Endothelial cell of umbilical vein (primary cell): Measurements from ENCODE around the gene TUBB4A.
"Not testable (repeated sequence)": the region's sequence is repeated elsewhere in the genome, so short reads cannot be mapped to it uniquely, and the experiment has no call there.

ENCODE experiments used
- EZH2 ChIP-seq: IDR thresholded peaks from 2 replicates; pipeline ENCODE4 v1.6.1; 2012; ENCODE audit warnings: borderline replicate concordance, low read depth, mild to moderate bottlenecking, moderate library complexity, low read length, inconsistent platforms; ENCODE audit not compliant: severe bottlenecking
- GATA2 ChIP-seq: IDR thresholded peaks from 2 replicates; pipeline ENCODE4 v1.7.0; 2011; ENCODE audit warnings: low read depth, mild to moderate bottlenecking, moderate library complexity, mixed read lengths, low read length; ENCODE audit not compliant: insufficient read length, insufficient read depth
- JUN ChIP-seq: IDR thresholded peaks from 2 replicates; pipeline ENCODE4 v1.6.1; 2011; ENCODE audit warnings: borderline replicate concordance, low read depth; ENCODE audit not compliant: insufficient read length, insufficient read depth
- POLR2A ChIP-seq: IDR thresholded peaks from 2 replicates; pipeline ENCODE4 v1.6.1; 2012; ENCODE audit warnings: low read depth, mild to moderate bottlenecking, control low read depth, low read length
- POLR2AphosphoS5 ChIP-seq: IDR thresholded peaks from 2 replicates; pipeline ENCODE4 v1.6.1; 2012; ENCODE audit warnings: low read depth, mild to moderate bottlenecking, control low read depth, low read length, moderate library complexity; ENCODE audit not compliant: insufficient read depth
- TF ChIP-seq, protein P1 (sequence below), 2 donors: IDR thresholded peaks; 1 replicate in 1 of 2; 2 replicates in 1 of 2; pipeline ENCODE4 v1.5.1; 2011; ENCODE audit warnings: low read length in 2 of 2, mild to moderate bottlenecking in 2 of 2, moderate library complexity in 2 of 2, control low read depth in 1 of 2, inconsistent platforms in 1 of 2, low read depth in 1 of 2; ENCODE audit not compliant: insufficient read depth in 1 of 2; ENCODE audit errors: extremely low read depth in 1 of 2
- TF ChIP-seq, protein P2 (sequence below): IDR thresholded peaks from 2 replicates; pipeline ENCODE4 v1.6.1; 2011; ENCODE audit not compliant: insufficient read depth, insufficient read length

DNA sequence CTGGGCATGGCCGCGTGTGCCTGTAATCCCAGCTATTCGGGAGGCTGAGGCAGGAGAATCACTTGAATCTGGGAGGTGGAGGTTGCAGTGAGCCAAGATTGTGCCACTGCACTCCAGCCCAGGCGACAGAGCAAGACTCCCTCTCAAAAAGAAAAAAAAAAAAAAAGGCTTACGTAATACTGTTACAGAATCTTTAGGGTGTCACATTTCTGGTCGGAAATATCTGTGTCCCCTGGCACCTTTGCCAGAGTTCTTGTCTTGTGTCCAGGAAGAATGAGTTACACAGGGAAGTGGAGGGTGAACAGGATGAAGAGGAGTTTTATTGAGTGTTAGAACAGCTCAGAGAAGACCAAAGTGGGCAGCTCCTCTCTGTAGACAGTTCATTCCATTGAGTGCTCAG is 48.6 kb upstream of the TUBB4A start:
- not testable (repeated sequence) for TF ChIP-seq POLR2AphosphoS5, POLR2A, JUN, GATA2, EZH2
- TF ChIP-seq, protein P1, sequence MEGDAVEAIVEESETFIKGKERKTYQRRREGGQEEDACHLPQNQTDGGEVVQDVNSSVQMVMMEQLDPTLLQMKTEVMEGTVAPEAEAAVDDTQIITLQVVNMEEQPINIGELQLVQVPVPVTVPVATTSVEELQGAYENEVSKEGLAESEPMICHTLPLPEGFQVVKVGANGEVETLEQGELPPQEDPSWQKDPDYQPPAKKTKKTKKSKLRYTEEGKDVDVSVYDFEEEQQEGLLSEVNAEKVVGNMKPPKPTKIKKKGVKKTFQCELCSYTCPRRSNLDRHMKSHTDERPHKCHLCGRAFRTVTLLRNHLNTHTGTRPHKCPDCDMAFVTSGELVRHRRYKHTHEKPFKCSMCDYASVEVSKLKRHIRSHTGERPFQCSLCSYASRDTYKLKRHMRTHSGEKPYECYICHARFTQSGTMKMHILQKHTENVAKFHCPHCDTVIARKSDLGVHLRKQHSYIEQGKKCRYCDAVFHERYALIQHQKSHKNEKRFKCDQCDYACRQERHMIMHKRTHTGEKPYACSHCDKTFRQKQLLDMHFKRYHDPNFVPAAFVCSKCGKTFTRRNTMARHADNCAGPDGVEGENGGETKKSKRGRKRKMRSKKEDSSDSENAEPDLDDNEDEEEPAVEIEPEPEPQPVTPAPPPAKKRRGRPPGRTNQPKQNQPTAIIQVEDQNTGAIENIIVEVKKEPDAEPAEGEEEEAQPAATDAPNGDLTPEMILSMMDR (IDR thresholded peaks at IDR 0.05; ENCODE audit: extremely low read depth in 1 of 2, insufficient read depth in 1 of 2, low read depth in 1 of 2, low read length in 2 of 2), result not testable (repeated sequence)
- TF ChIP-seq, protein P2, sequence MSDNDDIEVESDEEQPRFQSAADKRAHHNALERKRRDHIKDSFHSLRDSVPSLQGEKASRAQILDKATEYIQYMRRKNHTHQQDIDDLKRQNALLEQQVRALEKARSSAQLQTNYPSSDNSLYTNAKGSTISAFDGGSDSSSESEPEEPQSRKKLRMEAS, result not testable (repeated sequence)
